ENCODE results near the gene SLX9. TPM values are rescaled to one million over a fixed set of nuclear protein-coding genes. Genes with fewer than 3 reads are reported as not detected.

The SLX9 gene
- polyA plus RNA-seq, 1 of the 3 experiments (the other 2 are of a cell fraction) = 42.9 TPM

DNA sequence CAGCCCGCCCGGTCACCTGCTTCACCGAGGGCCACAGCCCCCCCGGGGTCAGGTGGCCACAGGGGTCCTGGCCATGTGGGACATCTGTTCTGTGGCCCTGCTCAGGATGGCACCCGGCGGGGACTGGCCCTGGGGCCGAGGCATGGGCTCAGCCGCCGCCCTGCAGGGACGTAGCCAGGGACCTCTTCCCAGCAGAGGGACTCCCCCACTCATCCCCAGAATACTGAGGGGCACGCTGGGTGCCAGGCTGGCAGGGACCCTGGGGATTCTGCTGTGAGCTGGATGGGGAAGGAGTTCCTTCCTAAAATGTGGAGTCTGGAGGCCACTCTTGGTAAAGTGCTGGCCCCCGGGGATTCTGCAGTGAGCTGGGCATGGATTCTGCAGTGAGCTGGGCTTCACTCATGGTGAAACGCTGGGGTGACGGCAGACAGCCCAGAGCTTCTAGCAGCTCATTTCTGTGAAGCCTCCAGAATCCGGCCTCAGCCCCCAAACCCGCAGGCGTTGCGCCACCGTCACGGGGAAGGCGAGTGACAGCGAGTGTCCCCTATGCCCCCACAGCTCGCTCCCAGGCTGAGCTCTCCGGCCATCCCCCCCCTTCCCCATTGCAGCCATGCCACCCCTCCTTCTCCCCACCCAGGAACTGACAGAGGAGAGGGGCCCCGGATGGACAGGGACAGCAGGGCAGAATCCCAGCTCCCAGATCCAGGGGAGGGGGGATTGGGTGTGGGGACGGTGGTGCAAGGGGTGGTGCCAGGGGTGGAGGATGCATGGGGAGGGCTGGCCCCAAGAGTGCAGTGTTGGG is 20.5 kb upstream of the SLX9 start:
- no peaks in the 10 kb centered on the region for H3K9me3 ChIP-seq
- H4K20me1 ChIP-seq (ENCODE audit: insufficient read depth) = no peaks in the 10 kb centered on the region
- no peak overlapping the region for H3K9ac ChIP-seq
- no peak overlapping the region for H3K4me2 ChIP-seq
- H3K79me2 ChIP-seq (ENCODE audit: insufficient read depth) = no peaks in the 10 kb centered on the region
- no peaks in the 10 kb centered on the region for H3K9me2 ChIP-seq
- ChIA-PET CTCF (interaction anchor here (0.6 to 1.0 kb wide), 2 partner anchors 27 to 46 kb away, joined by 3 read pairs; no protein-coding TSS in a partner anchor), POLR2A (no interaction called here)
- TF ChIP-seq MEF2A (IDR thresholded peaks at IDR 0.05; ENCODE audit: borderline replicate concordance, low read depth) (no peak), TEAD4 (IDR thresholded peaks at IDR 0.05; ENCODE audit: borderline replicate concordance, insufficient read depth) (no peak), CHD2 (IDR thresholded peaks at IDR 0.05; ENCODE audit: low read length, partially characterized antibody) (no peak), YY1 (IDR thresholded peaks at IDR 0.05; ENCODE audit: low read depth) (no peak), TAF1 (IDR thresholded peaks at IDR 0.05; ENCODE audit: borderline replicate concordance, low read depth, low read length) (no peak), TCF12 (IDR thresholded peaks at IDR 0.05) (no peak), RFX5 (IDR thresholded peaks at IDR 0.05; ENCODE audit: low read length) (no peak), JUND (IDR thresholded peaks at IDR 0.05) (no peak), RCOR1 (IDR thresholded peaks at IDR 0.05; ENCODE audit: low read length) (no peak)
- TF ChIP-seq, protein P1, sequence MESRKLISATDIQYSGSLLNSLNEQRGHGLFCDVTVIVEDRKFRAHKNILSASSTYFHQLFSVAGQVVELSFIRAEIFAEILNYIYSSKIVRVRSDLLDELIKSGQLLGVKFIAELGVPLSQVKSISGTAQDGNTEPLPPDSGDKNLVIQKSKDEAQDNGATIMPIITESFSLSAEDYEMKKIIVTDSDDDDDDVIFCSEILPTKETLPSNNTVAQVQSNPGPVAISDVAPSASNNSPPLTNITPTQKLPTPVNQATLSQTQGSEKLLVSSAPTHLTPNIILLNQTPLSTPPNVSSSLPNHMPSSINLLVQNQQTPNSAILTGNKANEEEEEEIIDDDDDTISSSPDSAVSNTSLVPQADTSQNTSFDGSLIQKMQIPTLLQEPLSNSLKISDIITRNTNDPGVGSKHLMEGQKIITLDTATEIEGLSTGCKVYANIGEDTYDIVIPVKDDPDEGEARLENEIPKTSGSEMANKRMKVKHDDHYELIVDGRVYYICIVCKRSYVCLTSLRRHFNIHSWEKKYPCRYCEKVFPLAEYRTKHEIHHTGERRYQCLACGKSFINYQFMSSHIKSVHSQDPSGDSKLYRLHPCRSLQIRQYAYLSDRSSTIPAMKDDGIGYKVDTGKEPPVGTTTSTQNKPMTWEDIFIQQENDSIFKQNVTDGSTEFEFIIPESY (IDR thresholded peaks at IDR 0.05; ENCODE audit: borderline replicate concordance, low read depth) = no peak
- 42% methylated on average over 13 of the region's 26 CpGs for WGBS (ENCODE audit: low lambda C conversion rate)
- no peak overlapping the region for H2AFZ ChIP-seq (ENCODE audit: low read depth)
- no peak overlapping the region for H3K4me3 ChIP-seq (ENCODE audit: low read depth in 2 of 2, low read length in 1 of 2)
- no peaks in the 10 kb centered on the region for H3F3A ChIP-seq (replicated peaks; ENCODE audit: insufficient read depth)
- no peaks in the 10 kb centered on the region for H3K36me3 ChIP-seq (replicated peaks in 1 of 2; ENCODE audit: control insufficient read depth in 1 of 2, insufficient read depth in 2 of 2, low read length in 1 of 2)
- H3K4me1 ChIP-seq (ENCODE audit: control insufficient read depth in 1 of 2, insufficient read depth in 2 of 2, low read depth in 1 of 2, low read length in 1 of 2) = no peaks in the 10 kb centered on the region; a peak in 1 of 4 replicates
- no peak overlapping the region for H3K27ac ChIP-seq (ENCODE audit: low read depth in 2 of 2, low read length in 1 of 2)
- peaks cover 26% of the 10 kb centered on the region; the same call in 1 of the 2 replicates for H3K27me3 ChIP-seq (ENCODE audit: insufficient read depth)
- no peak for DNase-seq

DNA sequence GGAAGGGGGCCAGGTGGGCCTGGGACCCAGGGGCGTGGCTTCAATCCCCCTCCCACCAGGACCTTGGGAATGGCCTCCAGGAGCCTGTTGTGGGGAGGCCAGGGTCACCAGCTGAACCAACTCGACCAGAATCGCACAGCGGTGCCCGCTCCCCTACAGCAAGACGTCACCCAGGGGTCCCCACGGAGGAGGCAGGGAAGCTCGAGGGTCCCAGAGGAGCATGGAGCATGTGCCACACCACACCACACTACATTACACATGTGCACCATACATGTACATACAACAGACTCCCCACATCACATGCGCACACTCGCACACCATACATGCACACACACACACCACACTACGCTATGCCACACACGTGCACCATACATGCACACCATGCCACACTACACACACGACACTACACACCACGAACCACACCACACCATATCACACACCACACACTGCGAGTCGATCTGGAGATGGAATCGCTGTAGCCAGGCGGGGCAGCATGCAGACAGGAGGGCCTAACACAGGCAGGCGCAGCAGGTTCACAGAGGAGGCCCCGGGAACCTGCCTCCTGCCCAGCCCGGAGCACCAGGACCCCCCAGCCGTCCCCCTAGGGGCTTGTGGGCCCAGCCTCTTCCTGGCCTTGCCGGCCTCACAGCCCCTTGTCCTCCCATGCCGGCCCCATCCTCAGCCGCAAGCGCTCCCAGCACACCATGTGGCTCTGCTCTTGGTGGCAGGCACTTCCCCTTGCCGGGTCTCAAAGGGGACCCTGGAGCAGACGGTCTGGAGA is 19.7 kb upstream of the SLX9 start:
- ChIA-PET CTCF (interaction anchor here (1.0 to 1.5 kb wide), 2 partner anchors 12 to 28 kb away, joined by 3 to 5 read pairs; no protein-coding TSS in a partner anchor), POLR2A (no interaction called here)
- Histone ChIP-seq H3K36me3 (replicated peaks in 1 of 2; ENCODE audit: control insufficient read depth in 1 of 2, insufficient read depth in 2 of 2, low read length in 1 of 2) (no peaks in the 10 kb centered on the region), H3F3A (replicated peaks; ENCODE audit: insufficient read depth) (no peaks in the 10 kb centered on the region), H3K9me2 (no peaks in the 10 kb centered on the region), H4K20me1 (ENCODE audit: insufficient read depth) (no peaks in the 10 kb centered on the region), H2AFZ (ENCODE audit: low read depth) (no peak overlapping the region), H3K4me1 (ENCODE audit: control insufficient read depth in 1 of 2, insufficient read depth in 2 of 2, low read depth in 1 of 2, low read length in 1 of 2) (no peaks in the 10 kb centered on the region; a peak in 1 of 4 replicates), H3K4me3 (ENCODE audit: low read depth in 2 of 2, low read length in 1 of 2) (no peak overlapping the region), H3K9me3 (no peaks in the 10 kb centered on the region), H3K27ac (ENCODE audit: low read depth in 2 of 2, low read length in 1 of 2) (no peak overlapping the region), H3K4me2 (no peak overlapping the region), H3K79me2 (ENCODE audit: insufficient read depth) (no peaks in the 10 kb centered on the region), H3K27me3 (ENCODE audit: insufficient read depth) (peaks cover 31% of the 10 kb centered on the region; the same call in 1 of the 2 replicates), H3K9ac (no peak overlapping the region)
- TF ChIP-seq RAD21 (IDR thresholded peaks at IDR 0.05; ENCODE audit: low read length) = no peak
- TF ChIP-seq RFX5 (IDR thresholded peaks at IDR 0.05; ENCODE audit: low read length) = no peak
- TF ChIP-seq TAF1 (IDR thresholded peaks at IDR 0.05; ENCODE audit: borderline replicate concordance, low read depth, low read length) = no peak
- TF ChIP-seq POLR2AphosphoS5 (IDR thresholded peaks at IDR 0.05; ENCODE audit: low read depth, low read length) = no peak
- no peak for TF ChIP-seq JUND (IDR thresholded peaks at IDR 0.05)
- TF ChIP-seq FOXJ3 (CRISPR knock-in tag; IDR thresholded peaks at IDR 0.05) = no peak
- TF ChIP-seq, protein P2, sequence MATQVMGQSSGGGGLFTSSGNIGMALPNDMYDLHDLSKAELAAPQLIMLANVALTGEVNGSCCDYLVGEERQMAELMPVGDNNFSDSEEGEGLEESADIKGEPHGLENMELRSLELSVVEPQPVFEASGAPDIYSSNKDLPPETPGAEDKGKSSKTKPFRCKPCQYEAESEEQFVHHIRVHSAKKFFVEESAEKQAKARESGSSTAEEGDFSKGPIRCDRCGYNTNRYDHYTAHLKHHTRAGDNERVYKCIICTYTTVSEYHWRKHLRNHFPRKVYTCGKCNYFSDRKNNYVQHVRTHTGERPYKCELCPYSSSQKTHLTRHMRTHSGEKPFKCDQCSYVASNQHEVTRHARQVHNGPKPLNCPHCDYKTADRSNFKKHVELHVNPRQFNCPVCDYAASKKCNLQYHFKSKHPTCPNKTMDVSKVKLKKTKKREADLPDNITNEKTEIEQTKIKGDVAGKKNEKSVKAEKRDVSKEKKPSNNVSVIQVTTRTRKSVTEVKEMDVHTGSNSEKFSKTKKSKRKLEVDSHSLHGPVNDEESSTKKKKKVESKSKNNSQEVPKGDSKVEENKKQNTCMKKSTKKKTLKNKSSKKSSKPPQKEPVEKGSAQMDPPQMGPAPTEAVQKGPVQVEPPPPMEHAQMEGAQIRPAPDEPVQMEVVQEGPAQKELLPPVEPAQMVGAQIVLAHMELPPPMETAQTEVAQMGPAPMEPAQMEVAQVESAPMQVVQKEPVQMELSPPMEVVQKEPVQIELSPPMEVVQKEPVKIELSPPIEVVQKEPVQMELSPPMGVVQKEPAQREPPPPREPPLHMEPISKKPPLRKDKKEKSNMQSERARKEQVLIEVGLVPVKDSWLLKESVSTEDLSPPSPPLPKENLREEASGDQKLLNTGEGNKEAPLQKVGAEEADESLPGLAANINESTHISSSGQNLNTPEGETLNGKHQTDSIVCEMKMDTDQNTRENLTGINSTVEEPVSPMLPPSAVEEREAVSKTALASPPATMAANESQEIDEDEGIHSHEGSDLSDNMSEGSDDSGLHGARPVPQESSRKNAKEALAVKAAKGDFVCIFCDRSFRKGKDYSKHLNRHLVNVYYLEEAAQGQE (IDR thresholded peaks at IDR 0.05; ENCODE audit: low read depth, low read length) = no peak
- TF ChIP-seq TCF12 (IDR thresholded peaks at IDR 0.05) = no peak
- no peak for TF ChIP-seq FOSL2 (IDR thresholded peaks at IDR 0.05; ENCODE audit: borderline replicate concordance, low read depth)
- TF ChIP-seq, protein P3, sequence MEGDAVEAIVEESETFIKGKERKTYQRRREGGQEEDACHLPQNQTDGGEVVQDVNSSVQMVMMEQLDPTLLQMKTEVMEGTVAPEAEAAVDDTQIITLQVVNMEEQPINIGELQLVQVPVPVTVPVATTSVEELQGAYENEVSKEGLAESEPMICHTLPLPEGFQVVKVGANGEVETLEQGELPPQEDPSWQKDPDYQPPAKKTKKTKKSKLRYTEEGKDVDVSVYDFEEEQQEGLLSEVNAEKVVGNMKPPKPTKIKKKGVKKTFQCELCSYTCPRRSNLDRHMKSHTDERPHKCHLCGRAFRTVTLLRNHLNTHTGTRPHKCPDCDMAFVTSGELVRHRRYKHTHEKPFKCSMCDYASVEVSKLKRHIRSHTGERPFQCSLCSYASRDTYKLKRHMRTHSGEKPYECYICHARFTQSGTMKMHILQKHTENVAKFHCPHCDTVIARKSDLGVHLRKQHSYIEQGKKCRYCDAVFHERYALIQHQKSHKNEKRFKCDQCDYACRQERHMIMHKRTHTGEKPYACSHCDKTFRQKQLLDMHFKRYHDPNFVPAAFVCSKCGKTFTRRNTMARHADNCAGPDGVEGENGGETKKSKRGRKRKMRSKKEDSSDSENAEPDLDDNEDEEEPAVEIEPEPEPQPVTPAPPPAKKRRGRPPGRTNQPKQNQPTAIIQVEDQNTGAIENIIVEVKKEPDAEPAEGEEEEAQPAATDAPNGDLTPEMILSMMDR (IDR thresholded peaks at IDR 0.05) = no peak
- DNase-seq = no peak
- 68% methylated on average over 15 of the region's 28 CpGs for WGBS (ENCODE audit: low lambda C conversion rate)

Measured in SK-N-SH (cell line).